Measurements from ENCODE around the gene SEC61G. TPM values are rescaled to one million over a fixed set of nuclear protein-coding genes. Genes with fewer than 3 reads are reported as not detected.

The SEC61G gene
- 100 to 1,000 TPM; 259 to 302 (median 283) TPM for polyA plus RNA-seq

DNA sequence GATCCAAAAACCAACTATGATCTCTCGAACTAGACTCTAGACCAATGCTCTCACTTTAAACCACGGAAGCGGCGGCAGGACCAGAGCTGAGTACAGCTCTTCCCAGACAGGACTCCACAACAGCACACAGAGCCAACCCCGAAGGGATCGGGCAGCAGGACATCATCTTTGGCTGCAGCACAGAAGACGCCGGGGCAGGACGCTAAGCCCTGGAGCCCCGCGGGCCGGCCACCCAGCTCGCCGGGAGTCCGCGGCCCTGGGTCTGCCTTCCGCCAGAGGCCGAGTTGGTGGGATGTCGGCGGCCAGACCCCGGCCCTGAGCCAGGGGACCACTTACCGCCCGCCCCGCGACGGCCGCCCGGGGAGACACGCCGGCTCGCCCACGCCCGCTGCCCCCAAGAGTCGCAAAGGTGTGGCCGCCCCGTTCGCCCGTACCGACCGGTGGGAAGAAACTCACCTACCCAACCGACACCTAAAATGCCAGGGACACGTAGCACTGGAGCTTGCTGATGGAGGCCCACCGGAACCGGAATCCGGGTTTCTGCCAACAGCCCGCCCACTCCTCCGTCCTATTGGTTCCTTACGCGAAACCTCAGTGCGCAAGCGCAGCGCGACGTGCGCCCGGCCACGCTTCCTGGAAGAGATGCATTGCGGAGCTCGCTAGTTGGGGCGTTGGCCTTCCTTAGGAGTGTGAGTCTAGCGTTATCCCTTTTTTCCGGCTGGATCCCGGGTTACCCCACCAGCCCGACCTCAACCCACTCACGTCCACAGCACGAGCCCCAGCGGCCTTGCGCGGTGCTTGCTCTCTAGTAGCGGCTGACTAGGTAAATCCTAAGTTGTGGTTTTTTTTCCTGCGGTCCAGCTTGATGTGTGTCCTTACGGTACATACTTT lies at the start of gene SEC61G:
SEC61G (minus strand) TSS at position 510 of the 891 bp plus-strand sequence. CDS start 1,623 bp downstream, outside the sequence.
- Mint-ChIP-seq H3K9me3 (no peaks in the 10 kb centered on the region), H3K4me3 (peak within 1 kb of the TSS; percentile 96 to 99 (median 99)), H3K4me1 (peaks cover 39 to 59% of the 10 kb centered on the region in 2 donors), H3K27ac (peak within 1 kb of the TSS; percentile 89 to 96 (median 95)), H3K27me3 (ENCODE audit: low read depth in 3 of 3) (peaks cover 7 to 9% (median 9%) of the 10 kb centered on the region in 3 donors), H3K36me3 (peaks cover 0 to 5% (median 2%) of the 10 kb centered on the region in 3 donors)
- DNase-seq = peak; percentile 93 to 95 (median 94)

- Mint-ChIP-seq H3K4me1 (no peaks in the 10 kb centered on the region), H3K36me3 (no peaks in the 10 kb centered on the region), H3K27ac (no peak overlapping the region), H3K9me3 (peaks cover 0 to 2% (median 0%) of the 10 kb centered on the region in 6 donors), H3K4me3 (no peak overlapping the region), H3K27me3 (ENCODE audit: low read depth in 3 of 3) (peaks cover 5 to 9% (median 6%) of the 10 kb centered on the region in 3 donors)
- DNase-seq = no peak
Observed at GRCh38 chr7:54802841-54803240, 43.8 kb upstream of the SEC61G start.

DNA sequence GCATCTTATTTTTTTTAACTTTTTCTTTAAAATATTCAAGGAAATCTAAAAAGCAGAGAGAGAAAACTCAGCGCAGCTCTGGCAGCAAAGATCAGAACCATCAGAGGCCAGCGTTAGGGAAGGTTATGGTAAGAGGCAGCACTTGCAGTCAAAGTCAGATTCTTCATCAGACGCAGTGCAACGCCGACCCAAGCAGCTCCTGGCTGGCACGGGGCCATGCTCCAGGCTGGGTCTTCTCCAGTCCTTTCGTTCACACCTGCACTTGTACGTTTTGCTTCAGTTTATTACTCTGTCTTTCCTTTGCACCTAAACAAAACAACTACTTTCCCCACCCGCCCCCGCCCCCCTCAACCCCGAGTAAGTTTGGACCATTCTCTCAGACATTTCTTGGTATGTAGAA lies 43.1 kb upstream of the SEC61G start:
- no peaks in the 10 kb centered on the region for H3K4me1 Mint-ChIP-seq
- no peak overlapping the region for H3K4me3 Mint-ChIP-seq
- no peaks in the 10 kb centered on the region for H3K36me3 Mint-ChIP-seq
- H3K9me3 Mint-ChIP-seq = peaks cover 0 to 2% (median 0%) of the 10 kb centered on the region in 6 donors
- no peak overlapping the region for H3K27ac Mint-ChIP-seq
- no peak for DNase-seq
- H3K27me3 Mint-ChIP-seq (ENCODE audit: low read depth in 3 of 3) = peaks cover 5 to 9% (median 9%) of the 10 kb centered on the region in 3 donors

DNA sequence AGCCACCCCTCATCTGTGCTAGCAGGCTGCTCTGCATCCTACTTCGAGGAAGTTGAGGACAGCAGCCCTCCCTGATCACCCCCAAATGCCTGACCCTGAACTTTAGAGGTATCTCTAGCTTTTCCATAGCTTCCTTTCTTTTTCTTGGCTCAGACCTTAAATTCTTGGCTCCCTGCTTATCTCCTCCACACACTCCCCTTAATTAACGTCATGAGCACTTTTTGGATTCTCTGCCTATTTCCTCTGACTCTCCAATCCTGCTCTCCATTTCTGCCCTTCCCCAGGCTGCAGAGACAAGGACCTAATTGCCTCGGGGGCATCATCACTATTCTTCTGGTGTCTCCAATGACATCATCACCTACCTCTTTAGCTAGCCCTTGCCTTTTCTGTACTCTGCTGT lies 40.8 kb upstream of the SEC61G start:
- no peaks in the 10 kb centered on the region for H3K36me3 Mint-ChIP-seq

GRCh38 chr7:54798530-54798929 lies 39.5 kb upstream of the SEC61G start:
- Mint-ChIP-seq H3K36me3 (no peaks in the 10 kb centered on the region), H3K27me3 (ENCODE audit: low read depth in 3 of 3) (peaks cover 2 to 9% (median 3%) of the 10 kb centered on the region in 3 donors), H3K27ac (no peak overlapping the region), H3K4me1 (no peaks in the 10 kb centered on the region), H3K4me3 (no peak overlapping the region), H3K9me3 (no peaks in the 10 kb centered on the region)
- no peak for DNase-seq

More for the DNA sequence above, 40.8 kb upstream of the SEC61G start:
- no peak overlapping the region for H3K4me3 Mint-ChIP-seq
- no peaks in the 10 kb centered on the region for H3K9me3 Mint-ChIP-seq
- no peak overlapping the region for H3K27ac Mint-ChIP-seq
- no peaks in the 10 kb centered on the region for H3K4me1 Mint-ChIP-seq
- DNase-seq = no peak
- peaks cover 2 to 9% (median 7%) of the 10 kb centered on the region in 3 donors for H3K27me3 Mint-ChIP-seq (ENCODE audit: low read depth in 3 of 3)

GRCh38 chr7:54796853-54797252 lies 37.8 kb upstream of the SEC61G start:
- Mint-ChIP-seq H3K36me3 (no peaks in the 10 kb centered on the region), H3K9me3 (peaks cover 0 to 2% (median 0%) of the 10 kb centered on the region in 6 donors), H3K27ac (no peak overlapping the region), H3K27me3 (ENCODE audit: low read depth in 3 of 3) (peaks cover 0 to 6% (median 3%) of the 10 kb centered on the region in 3 donors), H3K4me1 (no peaks in the 10 kb centered on the region), H3K4me3 (no peak overlapping the region)
- DNase-seq = no peak

- Mint-ChIP-seq H3K27me3 (ENCODE audit: low read depth in 3 of 3) (peaks cover 0 to 6% (median 3%) of the 10 kb centered on the region in 3 donors), H3K4me1 (no peaks in the 10 kb centered on the region), H3K9me3 (peaks cover 0 to 2% (median 0%) of the 10 kb centered on the region in 6 donors), H3K27ac (no peak overlapping the region), H3K4me3 (no peak overlapping the region), H3K36me3 (no peaks in the 10 kb centered on the region)
- DNase-seq = no peak
Observed at GRCh38 chr7:54796150-54796549, 37.1 kb upstream of the SEC61G start.

- H3K9me3 Mint-ChIP-seq = peaks cover 0 to 4% (median 0%) of the 10 kb centered on the region in 6 donors
- H3K27me3 Mint-ChIP-seq (ENCODE audit: low read depth in 3 of 3) = peaks cover 0 to 5% (median 2%) of the 10 kb centered on the region in 3 donors
- H3K36me3 Mint-ChIP-seq = no peaks in the 10 kb centered on the region
- DNase-seq = no peak
- H3K4me1 Mint-ChIP-seq = peaks cover 5 to 12% of the 10 kb centered on the region in 2 donors
- H3K4me3 Mint-ChIP-seq = no peak overlapping the region
- H3K27ac Mint-ChIP-seq = no peak overlapping the region
Observed at GRCh38 chr7:54792383-54792782, 33.4 kb upstream of the SEC61G start.

GRCh38 chr7:54788664-54789063 lies 29.7 kb upstream of the SEC61G start:
- peaks cover 0 to 6% (median 5%) of the 10 kb centered on the region in 3 donors for H3K27me3 Mint-ChIP-seq (ENCODE audit: low read depth in 3 of 3)
- H3K4me1 Mint-ChIP-seq = peaks cover 5 to 12% of the 10 kb centered on the region in 2 donors
- DNase-seq = no peak
- no peak overlapping the region for H3K27ac Mint-ChIP-seq
- H3K4me3 Mint-ChIP-seq = peak overlapping the region in 1 of 5 donors; percentile 39
- H3K9me3 Mint-ChIP-seq = peaks cover 0 to 4% (median 0%) of the 10 kb centered on the region in 6 donors
- H3K36me3 Mint-ChIP-seq = no peaks in the 10 kb centered on the region

- peaks cover 0 to 2% (median 0%) of the 10 kb centered on the region in 6 donors for H3K9me3 Mint-ChIP-seq
- H3K4me1 Mint-ChIP-seq = peaks cover 5 to 12% of the 10 kb centered on the region in 2 donors
- no peak overlapping the region for H3K27ac Mint-ChIP-seq
- H3K4me3 Mint-ChIP-seq = no peak overlapping the region
- no peaks in the 10 kb centered on the region for H3K36me3 Mint-ChIP-seq
- H3K27me3 Mint-ChIP-seq (ENCODE audit: low read depth in 3 of 3) = peaks cover 2 to 10% (median 9%) of the 10 kb centered on the region in 3 donors
- no peak for DNase-seq
Observed at GRCh38 chr7:54785261-54785660, 26.2 kb upstream of the SEC61G start.

DNA sequence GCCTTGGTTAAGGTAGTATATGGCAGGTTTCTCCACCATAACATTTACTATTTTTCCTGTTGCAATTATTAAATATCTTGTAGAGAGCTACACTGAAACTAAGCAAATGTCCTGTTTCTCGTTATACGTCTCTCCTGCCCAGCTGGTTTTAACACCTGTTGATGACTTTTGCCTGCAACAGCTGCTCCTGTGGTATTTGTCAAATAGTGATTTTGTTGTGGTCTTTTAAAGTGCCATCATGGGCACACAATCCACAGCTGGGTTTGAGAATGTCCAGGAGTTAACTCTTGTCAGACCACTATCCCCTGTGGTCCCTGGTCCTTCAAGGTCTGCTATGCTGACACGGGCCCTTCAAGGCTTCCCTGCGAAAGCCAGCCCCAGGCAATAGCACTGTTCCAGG lies 24.9 kb upstream of the SEC61G start:
- H3K4me1 Mint-ChIP-seq = peaks cover 4 to 5% of the 10 kb centered on the region in 2 donors
- no peak overlapping the region for H3K4me3 Mint-ChIP-seq
- peaks cover 0 to 2% (median 0%) of the 10 kb centered on the region in 6 donors for H3K9me3 Mint-ChIP-seq
- peaks cover 2 to 10% (median 9%) of the 10 kb centered on the region in 3 donors for H3K27me3 Mint-ChIP-seq (ENCODE audit: low read depth in 3 of 3)
- H3K27ac Mint-ChIP-seq = no peak overlapping the region
- no peaks in the 10 kb centered on the region for H3K36me3 Mint-ChIP-seq
- no peak for DNase-seq

DNA sequence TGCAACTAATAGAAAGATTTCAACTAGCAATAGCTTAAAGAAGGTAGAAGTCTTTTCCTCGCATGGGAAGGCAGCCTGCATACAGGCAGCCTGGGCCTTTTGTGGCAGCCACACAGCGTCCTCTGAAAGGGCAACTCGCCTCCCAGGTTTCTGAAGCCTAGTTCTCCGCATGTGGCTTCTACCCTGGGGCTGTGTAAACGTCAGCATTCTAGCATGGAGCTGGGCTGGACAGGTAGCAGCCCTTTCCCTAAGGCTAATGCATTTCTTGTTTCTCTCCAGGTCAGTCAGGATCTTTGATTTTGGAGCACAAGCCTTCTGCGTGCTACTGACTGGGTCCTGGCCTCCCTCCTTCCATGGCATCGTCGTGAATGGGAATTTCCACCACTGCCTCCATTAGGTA lies 23.8 kb upstream of the SEC61G start:
- H3K27ac Mint-ChIP-seq = no peak overlapping the region
- H3K27me3 Mint-ChIP-seq (ENCODE audit: low read depth in 3 of 3) = peaks cover 2 to 9% (median 8%) of the 10 kb centered on the region in 3 donors
- DNase-seq = no peak
- peaks cover 0 to 2% (median 0%) of the 10 kb centered on the region in 6 donors for H3K9me3 Mint-ChIP-seq
- H3K36me3 Mint-ChIP-seq = no peaks in the 10 kb centered on the region
- no peak overlapping the region for H3K4me3 Mint-ChIP-seq
- no peaks in the 10 kb centered on the region for H3K4me1 Mint-ChIP-seq

DNA sequence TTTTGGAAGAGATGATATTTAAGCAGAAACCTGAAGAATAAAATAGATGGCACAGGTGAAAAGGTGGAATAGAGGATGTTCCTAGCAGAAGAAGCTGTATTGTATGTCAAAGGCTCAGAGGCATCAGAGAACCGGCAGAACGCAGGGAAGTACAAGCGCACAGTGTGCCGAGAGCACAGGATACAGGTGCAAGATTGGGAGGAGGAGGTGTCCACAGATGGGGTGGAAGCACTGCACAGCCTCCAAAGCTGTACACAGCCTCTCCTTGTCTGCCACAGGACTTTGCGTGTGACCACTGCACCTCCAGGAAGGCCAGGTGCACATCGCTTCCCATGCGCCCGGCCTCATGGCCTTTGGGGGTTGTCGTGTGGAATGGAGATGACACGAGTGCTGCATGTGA lies 23.3 kb upstream of the SEC61G start:
- no peak for DNase-seq
- no peak overlapping the region for H3K27ac Mint-ChIP-seq
- peaks cover 2 to 8% (median 7%) of the 10 kb centered on the region in 3 donors for H3K27me3 Mint-ChIP-seq (ENCODE audit: low read depth in 3 of 3)
- H3K4me1 Mint-ChIP-seq = no peaks in the 10 kb centered on the region
- H3K36me3 Mint-ChIP-seq = no peaks in the 10 kb centered on the region
- no peak overlapping the region for H3K4me3 Mint-ChIP-seq
- H3K9me3 Mint-ChIP-seq = peaks cover 0 to 2% (median 0%) of the 10 kb centered on the region in 6 donors

Measured in immature natural killer cell (primary cell).